Activated T-helper 9 cell treated with anti-CD3 and anti-CD28 coated beads, Interleukin-2, amount 50 U/mL, for 16 hours (primary cell): ENCODE results near the gene ZFP2.
"Not testable (repeated sequence)": the region's sequence is repeated elsewhere in the genome, so short reads cannot be mapped to it uniquely, and the experiment has no call there.

ENCODE experiments used
- DNase-seq: peaks from one replicate; pipeline ENCODE4 v3.0.0-alpha.2; 2020; ENCODE audit warnings: low read depth

The ZFP2 gene

DNA sequence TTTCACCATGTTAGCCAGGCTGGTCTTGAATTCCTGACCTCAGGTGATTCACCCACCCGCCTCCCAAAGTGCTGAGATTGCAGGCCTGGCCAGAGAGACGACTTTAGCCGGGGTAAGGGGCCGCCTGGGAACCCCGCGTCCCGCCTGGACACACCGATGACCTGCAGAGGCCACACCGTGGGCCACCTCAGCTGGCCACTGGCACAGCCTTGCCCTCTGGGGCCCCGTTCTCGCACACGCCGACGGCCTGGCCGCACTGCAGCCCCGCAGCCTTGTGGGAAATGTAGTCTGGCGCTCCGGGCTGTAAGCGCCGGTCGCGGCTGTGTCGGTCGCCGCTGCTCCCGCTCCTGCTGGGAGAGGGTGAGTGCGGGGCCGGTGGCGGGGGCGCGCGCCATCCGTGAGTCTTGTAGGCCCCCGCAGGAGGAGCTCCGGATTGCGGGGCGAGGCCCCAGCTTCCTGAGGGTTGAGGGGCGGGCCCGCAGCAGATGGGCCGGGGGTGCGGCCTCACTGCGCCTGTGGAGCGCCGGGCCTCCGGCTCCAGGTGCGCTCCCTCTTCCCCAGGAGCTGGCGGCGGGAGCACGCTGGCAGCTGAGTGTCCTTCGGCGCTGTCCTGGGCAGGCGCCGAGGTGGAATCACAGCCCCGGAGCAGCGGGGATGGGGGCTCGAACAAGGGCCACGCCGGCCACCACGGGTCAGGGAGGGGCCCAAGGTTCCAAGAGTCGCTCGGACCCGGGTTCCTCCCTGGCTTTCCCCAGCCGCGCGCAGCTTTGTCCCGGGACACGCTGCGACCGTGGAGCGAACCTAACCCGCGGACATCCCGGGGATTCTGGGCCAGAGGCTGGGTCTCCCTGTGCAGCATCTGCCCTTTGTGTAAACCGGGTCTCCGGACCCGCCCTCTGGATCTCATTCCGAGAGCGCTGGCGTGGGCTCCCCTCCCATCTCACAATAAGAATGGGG lies at the start of gene ZFP2:
TSS of gene ZFP2 (plus strand) at position 299 of the 957 bp plus-strand sequence. CDS start 35,401 bp downstream, outside the sequence.
- peak; percentile 4 for DNase-seq

DNA sequence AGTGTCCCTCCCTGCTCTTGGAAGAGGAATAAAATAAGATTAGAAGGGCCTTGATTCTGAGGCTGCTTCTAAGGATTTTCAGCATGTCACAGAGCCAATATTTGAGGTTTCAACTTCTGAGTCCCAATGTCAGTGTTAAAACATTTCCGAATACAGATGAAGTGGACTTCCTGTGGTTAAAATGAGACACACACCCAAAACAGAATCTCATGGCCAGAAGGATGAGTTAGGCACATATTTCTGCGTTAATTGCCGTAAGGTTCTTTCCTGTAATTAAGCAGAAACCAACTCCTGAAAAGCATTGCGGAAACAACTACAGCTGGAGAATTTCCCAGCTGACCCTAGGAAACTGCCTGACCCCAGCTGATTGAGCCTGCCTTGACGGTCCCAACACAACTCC lies 46.4 kb upstream of the ZFP2 start:
- no peak for DNase-seq

DNA sequence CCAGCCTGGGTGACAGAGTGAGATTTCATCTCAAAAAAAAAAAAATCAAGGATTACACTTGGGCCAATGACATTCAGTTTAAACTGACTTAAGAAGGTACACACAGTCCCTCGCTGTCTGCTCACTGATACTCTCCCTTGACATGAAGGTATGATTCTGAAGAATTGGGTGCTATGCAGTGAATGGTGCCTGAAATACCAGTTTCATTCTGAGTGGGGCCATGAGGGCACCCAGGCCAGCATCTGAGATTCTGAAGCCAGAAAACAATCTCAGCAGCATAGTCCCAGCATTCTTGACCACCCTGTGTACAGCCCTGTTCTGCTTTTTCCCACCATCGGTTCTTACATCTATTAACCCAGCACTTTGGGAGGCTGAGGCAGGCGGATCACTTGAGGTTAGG lies 43.8 kb upstream of the ZFP2 start:
- DNase-seq = no peak

DNA sequence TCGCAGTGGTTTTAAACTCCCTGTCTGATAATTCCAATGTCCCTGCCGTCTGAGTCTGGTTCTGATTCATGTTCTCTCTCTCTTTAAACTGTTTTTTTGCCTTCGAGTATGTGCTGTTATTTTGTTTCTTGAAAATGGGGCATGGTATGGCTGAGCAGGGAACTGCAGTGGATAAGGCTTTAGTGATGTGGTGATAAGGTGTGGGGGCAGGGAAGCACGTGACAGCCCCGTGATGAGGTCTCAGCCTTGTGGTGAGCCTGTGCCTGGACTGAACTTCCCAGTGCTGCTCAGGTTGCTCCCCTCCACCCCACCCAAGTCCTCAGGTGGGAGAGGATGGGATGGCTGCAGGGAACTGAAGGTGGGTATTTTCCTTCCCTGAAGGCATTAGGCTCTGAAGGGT lies 41.4 kb upstream of the ZFP2 start:
- no peak for DNase-seq

DNA sequence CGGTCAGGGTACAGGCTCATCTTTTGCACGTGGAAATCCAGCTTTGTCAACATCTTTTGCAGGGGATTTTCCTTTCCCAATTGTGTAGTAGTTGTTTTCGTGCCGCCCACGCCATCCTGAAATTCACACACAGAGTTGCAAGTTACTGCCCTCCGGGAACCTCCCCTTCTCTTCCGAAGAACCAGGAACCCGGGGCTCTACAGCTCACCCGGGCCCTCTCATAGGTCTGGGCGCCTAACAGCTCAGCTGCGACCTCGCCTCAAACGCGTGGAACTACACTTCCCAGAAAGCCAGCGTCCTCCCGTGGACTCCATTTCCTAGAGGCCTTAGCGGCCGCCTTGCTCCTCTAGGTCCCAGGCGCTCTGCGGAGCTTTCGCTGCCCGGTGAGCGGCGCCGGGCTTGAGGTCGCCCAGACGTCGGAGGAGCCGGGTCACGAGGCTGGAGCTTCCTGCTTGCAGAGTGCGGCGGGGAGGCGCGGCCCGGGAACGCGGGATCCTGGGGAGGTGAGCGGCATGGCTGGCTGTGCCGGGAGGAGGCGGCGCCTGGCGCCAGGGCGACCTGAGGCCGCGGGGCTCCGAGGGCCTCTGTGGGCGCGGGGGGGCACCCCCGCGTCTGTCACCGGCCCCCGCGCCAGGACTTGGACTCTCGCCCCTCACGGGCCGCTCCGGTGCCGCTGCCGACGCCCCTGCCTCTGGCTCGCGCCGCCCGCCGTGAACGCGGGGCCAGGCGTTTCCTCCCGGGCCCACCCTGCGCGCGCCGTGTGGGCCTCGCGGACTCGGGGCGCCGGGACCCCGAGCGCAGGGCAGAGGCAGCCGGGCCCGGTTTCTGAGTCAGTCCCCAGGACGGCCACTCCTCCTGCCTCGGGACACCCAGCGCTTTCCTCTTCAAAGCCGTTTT lies 35.8 kb upstream of the ZFP2 start, which contains the start of gene ZNF354B:
TSS of gene ZNF354B (plus strand) at position 329 of the 897 bp plus-strand sequence. CDS start 1,095 bp downstream, outside the sequence.
- peak; percentile 70 for DNase-seq

DNA sequence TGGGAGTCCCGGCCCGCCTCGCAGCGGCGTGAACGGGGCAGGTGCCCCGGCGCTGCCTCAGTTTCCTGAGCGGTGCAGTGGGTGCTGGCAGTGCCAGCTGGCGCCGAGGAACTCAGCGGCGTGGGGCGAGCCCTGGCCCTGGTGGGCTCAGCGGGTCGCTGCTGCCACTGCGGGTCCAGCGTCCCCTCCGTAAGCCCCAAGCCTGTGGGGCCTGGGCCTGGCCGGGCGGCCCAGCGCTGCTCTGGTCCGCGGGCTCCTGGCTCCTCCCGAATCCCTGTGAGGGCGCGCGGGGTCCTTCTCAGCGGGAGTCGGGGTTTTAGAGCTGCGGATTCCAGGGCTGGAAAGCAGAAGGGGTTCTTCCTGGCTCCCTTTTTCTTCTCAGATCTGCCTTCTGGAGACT lies 35.1 kb upstream of the ZFP2 start:
- DNase-seq = not testable (repeated sequence)

DNA sequence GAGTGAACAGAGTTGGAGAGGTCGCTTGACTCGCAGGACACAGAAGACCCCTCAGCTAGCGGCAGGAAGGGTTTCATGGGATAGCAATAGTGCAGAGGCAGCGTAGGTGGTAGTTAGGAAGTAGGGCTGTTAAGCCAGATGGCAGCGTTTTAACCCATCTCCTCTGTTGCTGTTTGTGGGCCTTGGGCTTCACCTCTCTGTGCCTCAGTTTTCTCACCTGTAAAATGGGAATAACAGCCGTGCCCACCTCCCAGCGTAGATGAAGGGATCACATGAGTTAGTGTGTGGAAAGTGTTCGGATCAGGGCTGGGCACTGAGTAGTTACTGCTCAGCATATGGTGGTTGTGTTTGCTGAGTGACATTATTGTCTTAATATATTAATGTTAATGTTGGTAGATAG lies 34.1 kb upstream of the ZFP2 start:
- no peak for DNase-seq

DNA sequence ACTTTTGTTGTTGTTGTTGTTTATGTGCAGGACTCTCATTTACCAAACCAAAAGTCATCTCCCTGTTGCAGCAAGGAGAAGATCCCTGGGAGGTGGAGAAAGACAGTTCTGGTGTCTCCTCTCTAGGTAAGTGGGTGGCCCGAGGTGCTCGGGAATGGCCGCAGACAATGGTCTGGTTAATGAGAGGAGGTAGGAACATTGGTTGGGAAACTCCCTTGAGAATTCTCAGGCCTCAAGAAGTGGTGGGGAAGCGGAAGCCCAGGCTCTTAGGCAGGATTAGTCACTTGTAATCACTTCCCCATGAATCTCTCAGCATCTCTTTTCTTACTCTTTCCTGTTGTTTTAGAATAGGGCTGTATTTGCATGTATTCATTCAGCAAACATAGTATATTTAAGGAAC lies 28.8 kb upstream of the ZFP2 start:
- no peak for DNase-seq

DNA sequence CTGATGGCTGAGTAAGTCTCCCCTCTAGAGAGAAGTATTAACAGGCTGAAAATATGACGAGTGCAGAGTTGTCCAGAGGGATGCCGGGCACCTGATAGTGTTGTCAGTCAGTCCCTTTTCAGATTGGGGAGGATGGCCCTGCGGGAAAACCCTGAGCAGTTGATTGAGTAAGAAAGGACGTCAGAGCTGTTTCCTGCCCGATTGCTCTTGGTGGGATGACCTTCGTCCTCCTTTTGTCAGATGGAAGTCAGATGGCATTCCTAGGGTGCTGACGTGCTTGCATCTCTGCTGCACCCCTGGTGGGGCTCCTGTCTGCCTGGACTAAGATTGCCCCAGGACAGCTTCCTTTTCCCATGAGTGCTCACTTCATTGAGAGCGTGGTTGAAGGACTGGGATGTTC lies 26.1 kb upstream of the ZFP2 start:
- DNase-seq = no peak

DNA sequence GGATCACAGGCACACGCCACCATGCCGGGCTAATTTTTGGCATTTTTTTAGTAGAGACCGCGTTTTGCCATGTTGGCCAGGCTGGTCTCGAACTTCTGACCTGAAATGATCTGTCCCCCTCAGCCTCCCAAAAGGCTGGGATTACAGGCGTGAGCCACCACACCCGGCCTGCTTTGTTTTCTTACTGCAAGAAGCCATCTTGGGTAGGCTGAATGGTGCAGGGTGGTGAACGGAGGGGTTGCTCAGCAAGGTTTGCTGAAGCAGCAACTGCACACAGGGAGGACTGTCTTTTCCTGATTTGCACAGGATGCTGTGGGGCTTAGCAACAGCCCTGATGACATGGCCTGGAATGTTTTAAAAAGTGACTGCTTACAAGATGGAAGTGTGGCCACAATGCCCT lies 25.3 kb upstream of the ZFP2 start:
- DNase-seq = no peak

DNA sequence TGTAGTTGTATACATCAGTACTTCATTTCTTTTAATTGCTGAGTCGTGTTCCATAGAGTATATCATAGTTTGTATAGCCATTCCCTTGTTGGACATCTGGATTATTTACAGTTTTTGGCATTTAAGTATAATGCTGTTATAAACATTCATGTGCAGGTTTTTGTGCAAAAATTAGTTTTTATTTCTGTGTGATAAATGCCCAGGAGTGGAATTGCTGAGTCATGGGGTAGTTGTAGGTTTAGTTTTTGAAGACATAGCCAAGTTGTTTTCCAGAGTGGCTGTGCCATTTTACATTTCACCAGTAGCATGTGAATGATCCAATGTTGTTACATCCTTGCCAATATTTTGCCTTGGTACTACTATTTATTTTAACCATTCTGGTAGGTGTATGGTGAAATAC lies 23.4 kb upstream of the ZFP2 start:
- no peak for DNase-seq

DNA sequence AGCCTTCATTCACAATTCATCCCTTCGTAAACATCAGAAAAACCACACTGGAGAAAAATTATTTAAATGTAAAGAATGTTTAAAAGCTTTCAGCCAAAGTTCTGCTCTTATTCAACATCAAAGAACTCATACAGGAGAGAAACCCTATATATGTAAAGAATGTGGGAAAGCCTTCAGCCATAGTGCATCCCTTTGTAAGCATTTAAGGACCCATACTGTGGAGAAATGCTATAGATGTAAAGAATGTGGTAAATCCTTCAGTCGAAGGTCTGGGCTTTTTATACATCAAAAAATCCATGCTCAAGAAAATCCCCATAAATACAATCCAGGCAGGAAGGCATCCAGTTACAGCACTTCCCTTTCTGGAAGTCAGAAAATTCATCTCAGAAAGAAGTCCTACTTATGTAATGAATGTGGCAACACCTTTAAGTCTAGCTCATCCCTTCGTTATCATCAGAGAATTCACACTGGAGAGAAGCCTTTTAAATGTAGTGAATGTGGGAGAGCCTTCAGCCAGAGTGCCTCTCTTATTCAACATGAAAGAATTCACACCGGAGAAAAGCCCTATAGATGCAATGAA lies 12.5 kb upstream of the ZFP2 start:
- DNase-seq = not testable (repeated sequence)

DNA sequence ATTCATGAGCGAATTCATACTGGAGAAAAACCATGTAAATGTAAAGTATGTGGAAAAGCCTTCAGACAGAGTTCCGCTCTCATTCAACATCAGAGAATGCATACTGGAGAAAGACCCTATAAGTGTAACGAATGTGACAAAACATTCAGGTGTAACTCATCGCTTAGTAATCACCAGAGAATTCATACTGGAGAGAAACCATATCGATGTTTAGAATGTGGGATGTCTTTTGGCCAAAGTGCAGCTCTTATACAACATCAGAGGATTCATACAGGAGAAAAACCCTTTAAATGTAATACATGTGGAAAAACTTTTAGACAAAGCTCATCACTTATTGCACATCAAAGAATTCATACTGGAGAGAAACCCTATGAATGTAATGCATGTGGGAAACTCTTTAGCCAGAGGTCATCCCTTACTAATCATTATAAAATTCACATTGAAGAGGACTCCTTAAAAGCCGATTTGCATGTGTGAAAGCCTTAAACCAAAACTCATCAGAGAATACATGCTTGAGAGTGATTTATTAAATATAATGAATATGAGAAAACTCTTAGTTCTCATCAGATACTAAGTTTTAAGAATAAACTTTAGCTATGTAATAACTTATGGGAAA lies 11.8 kb upstream of the ZFP2 start:
- no peak for DNase-seq

DNA sequence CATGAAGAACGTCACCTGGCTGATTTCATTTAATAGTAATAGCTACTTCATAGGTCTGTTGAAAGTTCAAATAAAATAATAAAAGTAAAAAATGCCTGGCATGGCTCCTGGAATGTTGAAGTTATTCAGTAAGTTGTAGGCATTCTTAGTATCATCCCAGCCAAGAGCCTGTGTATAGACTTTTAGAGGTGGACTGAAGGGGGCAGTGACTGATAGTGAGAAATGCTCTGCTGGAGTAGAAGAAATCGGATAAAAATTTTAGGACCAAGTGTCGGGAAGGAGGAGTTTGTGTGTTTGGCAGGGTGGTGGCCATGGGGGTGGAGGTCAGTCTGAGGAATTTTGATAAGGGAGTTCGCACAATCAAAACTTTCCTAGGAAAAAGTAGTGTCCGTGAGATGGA lies 3.6 kb downstream of the ZFP2 start:
- no peak for DNase-seq

DNA sequence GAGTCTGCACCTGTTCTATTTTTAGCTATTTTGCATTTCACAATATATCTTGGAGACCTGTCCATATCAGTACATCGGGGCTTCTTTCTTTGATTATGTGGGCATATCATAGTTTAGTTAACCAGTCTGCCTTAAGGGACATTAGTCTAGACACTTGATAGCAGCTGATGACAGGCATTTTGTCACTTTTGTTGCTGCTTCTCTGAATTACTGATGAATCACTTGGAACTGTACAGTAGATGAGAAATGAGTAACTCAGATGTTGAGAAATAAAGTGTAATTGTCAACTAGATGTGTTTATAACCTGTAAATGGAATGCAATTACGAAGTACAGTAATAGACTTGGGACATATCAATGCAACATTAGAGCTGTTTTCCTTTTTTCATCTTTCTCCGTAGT lies 7.1 kb downstream of the ZFP2 start:
- no peak for DNase-seq

DNA sequence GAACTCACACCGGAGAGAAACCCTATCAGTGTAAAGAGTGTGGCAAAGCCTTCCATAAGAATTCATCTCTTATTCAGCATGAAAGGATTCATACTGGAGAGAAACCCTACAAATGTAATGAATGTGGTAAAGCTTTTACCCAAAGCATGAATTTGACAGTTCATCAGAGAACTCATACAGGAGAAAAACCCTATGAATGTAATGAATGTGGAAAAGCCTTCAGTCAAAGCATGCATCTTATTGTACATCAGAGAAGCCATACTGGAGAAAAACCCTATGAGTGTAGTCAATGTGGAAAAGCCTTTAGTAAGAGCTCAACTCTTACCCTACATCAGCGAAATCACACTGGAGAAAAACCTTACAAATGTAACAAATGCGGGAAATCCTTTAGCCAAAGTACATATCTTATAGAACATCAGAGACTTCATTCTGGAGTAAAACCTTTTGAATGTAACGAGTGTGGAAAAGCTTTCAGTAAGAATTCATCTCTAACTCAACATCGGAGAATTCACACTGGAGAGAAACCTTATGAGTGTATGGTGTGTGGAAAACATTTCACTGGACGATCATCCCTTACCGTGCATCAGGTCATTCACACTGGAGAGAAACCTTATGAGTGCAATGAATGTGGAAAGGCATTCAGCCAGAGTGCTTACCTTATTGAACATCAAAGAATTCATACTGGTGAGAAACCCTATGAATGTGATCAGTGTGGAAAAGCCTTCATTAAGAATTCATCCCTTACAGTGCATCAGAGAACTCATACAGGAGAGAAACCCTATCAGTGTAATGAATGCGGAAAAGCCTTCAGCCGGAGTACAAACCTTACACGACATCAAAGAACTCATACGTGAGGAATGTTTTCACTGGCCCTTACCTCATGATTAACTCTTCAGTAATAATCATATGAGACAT lies 36.4 kb downstream of the ZFP2 start:
- no peak for DNase-seq

DNA sequence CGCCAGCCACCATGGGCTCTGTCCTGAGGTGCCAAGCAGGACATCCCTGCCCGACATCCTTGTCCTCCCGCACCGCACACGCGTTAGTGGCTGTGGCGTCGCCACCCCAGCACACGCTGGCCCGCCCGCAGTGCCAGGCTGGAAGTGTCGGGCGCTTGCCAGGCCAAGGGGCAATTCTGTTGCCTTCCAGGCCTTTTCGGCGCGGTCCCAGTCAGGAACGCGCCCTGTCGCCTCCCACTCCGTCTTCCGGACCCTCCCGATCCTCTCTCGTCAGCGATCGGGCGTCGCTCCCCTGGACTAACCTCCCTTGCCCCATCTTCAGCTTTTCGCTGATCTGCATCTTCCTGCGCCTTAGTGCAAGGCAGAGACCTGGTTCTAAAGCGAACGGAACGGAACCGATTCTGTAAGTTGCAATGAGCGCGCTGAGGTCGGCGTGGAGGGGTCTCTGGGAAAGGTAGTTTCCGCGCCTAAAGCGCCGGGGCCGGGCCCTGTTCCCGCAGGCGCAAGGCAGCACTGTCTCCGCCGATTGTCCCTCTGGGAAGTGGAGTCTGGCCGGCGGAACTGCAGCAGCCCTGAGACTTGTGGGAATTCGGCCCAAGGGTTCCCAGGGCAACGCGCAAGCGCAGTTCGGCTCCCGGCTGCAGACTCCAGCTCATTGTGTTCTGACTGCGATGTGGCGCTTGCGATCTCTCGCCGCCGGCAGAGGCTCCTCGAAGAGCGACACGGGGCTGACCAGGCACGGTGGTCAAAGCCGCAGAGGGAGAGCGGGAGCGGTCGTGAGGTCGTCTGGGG lies 45.1 kb downstream of the ZFP2 start, which contains the start of gene ZNF454:
TSS of gene ZNF454 (plus strand) at position 630 of the 792 bp plus-strand sequence. CDS start 1,594 bp downstream, outside the sequence.
- no peak for DNase-seq

DNA sequence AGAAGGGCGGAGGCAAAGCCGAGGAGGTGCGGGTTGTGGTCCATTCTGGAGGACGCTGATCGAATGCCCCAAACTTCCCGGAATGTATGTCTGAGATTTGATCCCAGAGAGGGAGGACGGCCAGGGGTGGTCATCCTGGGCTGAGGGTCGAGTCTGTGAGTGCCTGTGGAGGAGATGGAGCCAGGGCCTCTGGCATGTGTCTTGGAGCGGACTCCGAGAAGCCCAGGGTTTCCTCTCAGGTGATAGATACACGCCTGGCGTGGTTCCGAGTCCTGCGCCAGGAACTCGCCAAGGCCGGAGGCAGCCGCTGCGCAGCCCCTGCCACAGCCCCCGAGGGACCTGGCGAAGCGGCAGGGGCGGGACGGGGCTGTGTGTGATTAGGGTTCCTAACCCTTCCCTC lies 45.6 kb downstream of the ZFP2 start:
- DNase-seq = no peak

DNA sequence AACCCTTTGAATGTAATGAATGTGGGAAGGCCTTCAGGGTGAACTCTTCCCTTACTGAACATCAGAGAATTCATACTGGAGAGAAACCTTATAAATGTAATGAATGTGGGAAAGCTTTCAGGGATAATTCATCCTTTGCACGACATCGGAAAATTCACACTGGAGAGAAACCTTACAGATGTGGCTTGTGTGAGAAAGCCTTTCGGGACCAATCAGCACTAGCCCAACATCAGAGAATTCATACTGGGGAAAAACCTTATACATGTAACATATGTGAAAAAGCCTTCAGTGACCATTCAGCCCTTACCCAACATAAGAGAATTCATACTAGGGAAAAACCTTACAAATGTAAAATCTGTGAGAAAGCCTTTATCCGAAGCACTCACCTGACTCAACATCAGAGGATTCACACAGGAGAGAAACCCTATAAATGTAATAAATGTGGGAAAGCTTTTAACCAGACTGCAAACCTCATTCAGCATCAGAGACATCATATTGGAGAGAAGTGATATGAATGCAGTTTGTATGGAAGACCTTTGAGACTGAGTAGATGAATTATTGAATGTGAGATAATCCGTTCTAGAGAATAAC lies 69.8 kb downstream of the ZFP2 start:
- no peak for DNase-seq
